ENCODE measurements around the gene SLC12A8.

GRCh38 chr3:125175295-125176078 is 37.1 kb downstream of the SLC12A8 start:
- TF ChIP-seq CTCF (IDR thresholded peaks at IDR 0.05) (no peak), POLR2A (IDR thresholded peaks at IDR 0.05) (no peak)
